HG02588 (cell line): ENCODE results near the gene HSPA1A.
A peak's percentile ranks its signal among the peaks of the same experiment; 100 is the strongest.

Experiments used
- ATAC-seq: cut with Tn5 transposase; IDR thresholded peaks from one replicate; pipeline ENCODE4 v1.9.1; 2021; ENCODE audit warnings: mild to moderate bottlenecking, moderate library complexity; ENCODE audit not compliant: unreplicated experiment

Gene HSPA1A

DNA sequence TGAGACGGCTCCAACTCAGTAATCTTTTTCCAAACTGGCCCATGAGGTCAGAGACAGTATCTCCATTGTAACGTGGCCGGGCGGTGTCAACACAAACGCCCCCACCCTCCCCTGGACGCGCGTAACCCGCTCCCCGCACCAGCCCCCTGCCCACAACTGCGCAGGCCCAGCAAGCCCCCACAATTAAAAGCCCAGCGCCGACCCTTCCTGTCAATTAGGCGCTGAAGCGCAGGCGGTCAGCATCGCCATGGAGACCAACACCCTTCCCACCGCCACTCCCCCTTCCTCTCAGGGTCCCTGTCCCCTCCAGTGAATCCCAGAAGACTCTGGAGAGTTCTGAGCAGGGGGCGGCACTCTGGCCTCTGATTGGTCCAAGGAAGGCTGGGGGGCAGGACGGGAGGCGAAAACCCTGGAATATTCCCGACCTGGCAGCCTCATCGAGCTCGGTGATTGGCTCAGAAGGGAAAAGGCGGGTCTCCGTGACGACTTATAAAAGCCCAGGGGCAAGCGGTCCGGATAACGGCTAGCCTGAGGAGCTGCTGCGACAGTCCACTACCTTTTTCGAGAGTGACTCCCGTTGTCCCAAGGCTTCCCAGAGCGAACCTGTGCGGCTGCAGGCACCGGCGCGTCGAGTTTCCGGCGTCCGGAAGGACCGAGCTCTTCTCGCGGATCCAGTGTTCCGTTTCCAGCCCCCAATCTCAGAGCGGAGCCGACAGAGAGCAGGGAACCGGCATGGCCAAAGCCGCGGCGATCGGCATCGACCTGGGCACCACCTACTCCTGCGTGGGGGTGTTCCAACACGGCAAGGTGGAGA lies at the start of gene HSPA1A, which contains the start of gene HSPA1L:
TSS of gene HSPA1A (plus strand) at position 519 of the 814 bp plus-strand sequence. CDS start at position 733, 214 bp downstream.
TSS of gene HSPA1L (minus strand) at position 259 of the 814 bp plus-strand sequence. CDS start 3,311 bp downstream, outside the sequence.
- ATAC-seq = peak; percentile 35

GRCh38 chr6:31765559-31765909 lies 49.8 kb upstream of the HSPA1A start:
- no peak for ATAC-seq

DNA sequence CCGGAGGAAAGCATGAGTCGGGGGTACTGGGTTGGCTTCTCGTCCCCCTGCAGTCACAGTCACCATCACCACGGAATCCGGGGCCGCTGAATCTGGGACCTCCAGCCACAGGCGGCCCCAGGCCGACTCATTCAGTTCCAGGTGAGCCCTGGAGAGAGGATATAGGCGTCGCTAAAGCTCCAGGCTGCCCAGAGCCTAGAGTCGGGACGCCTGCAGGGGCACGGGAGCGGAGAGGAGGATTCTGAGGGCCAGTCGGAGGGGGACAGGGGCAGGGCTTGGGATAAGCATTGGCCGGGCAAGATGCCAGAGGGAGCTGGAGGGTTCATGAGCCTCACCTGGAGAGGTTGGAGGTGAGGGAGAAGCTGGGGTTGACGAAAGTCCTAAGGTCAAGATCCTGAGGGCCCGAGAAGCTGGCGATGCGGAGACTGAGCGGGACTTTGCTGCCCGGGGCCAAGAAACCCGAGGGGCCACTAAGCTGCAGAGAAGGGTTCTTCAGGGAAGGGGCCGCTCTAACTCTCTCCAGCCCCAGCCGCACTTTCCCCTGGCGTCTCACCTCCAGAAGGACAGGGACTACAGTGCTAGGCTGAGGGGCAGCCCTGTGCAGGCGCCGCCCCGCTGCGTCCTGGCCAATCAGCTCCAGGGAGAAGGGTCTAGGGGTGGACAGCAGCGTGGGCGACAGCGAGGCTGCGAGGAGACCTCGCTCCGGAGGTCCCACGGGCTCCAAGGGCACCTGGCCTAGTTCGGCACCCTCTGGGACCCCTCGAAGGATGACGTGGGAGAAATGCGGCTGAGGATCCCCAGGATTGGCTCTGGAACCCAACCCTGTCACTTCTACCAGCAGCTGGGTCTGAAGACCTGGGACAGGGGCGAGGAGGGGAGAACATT lies 49.2 kb upstream of the HSPA1A start:
- ATAC-seq = no peak

DNA sequence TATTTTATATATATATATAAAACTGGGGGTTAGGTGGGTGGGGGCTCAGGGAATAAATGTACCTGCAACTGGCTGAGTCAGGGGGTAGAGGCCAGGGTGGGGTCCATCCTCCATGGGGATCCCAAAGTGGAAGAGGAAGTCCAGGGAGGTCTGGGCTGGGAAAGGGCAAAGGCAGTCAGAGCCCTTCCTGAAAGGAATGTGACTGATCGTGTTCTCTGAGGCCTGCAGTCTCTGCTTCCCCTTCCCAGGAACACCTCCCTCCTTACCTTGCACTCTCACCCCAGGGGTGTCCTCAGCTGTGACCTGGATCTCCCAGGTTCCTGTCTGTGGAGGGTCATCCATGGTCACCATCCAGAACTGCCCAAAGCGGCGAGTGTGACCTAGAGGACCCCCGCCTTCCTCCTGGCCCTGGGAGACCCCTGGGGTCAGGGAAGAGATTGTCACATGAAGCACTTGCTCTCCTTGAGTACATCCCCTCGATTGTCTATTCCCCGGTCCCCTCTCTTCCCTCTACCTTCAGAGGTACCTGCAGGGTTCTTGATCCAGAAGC lies 48.2 kb upstream of the HSPA1A start:
- no peak for ATAC-seq

GRCh38 chr6:31768363-31769257 lies 46.7 kb upstream of the HSPA1A start:
- ATAC-seq = no peak

DNA sequence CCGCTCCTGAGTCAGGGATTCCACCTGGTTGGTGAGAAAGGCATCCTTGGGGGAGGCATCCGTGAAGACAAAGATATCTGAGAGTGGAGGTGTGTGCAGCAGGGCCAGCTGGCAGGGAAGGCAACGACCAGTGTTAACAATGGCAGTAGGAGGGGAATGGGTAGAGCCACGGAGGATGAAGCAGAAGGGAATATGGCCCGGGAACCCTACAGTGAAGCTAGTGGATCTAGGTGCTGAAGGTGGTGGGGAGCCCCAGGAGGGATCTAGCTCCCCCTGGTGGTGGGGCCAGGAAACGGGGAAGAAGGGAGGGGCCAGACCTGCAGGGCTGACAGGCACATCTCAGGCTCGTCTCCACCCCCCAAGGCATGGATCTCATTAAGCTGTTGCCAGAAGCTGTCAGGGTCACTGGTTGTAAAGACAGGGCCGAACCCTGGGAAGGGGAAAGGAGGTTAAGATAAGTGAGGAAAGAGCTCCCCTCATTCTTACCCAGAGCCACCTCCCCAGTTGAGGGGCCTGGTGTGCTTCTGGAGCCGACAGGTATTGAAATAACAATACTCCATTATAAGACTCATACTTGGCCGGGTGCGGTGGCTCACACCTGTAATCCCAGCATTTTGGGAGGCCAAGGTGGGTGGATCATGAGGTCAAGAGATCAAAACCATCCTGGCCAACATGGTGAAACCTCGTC lies 45.5 kb upstream of the HSPA1A start:
- ATAC-seq = no peak

- ATAC-seq = no peak
Measured at GRCh38 chr6:31770860-31771259, 44.5 kb upstream of the HSPA1A start.

DNA sequence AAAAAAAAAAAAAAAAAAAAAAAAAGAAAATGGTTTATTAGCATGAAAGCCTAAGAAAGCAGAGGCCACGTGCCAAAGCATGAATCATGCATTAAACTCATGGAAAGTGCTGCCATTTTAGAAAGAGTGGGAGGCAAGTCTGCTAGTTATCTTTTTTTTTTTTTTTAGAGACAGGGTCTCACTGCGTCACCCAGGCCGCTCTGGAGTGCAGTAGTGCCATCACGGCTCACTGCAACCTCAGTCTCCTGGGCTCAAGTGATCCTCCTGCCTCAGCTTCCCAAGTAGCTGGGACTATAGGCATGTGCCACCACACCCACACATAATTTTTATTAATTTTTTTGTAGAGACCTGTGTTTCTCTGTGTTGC lies 43.4 kb upstream of the HSPA1A start:
- no peak for ATAC-seq

- ATAC-seq = no peak
Measured at GRCh38 chr6:31775184-31775583, 40.2 kb upstream of the HSPA1A start.

DNA sequence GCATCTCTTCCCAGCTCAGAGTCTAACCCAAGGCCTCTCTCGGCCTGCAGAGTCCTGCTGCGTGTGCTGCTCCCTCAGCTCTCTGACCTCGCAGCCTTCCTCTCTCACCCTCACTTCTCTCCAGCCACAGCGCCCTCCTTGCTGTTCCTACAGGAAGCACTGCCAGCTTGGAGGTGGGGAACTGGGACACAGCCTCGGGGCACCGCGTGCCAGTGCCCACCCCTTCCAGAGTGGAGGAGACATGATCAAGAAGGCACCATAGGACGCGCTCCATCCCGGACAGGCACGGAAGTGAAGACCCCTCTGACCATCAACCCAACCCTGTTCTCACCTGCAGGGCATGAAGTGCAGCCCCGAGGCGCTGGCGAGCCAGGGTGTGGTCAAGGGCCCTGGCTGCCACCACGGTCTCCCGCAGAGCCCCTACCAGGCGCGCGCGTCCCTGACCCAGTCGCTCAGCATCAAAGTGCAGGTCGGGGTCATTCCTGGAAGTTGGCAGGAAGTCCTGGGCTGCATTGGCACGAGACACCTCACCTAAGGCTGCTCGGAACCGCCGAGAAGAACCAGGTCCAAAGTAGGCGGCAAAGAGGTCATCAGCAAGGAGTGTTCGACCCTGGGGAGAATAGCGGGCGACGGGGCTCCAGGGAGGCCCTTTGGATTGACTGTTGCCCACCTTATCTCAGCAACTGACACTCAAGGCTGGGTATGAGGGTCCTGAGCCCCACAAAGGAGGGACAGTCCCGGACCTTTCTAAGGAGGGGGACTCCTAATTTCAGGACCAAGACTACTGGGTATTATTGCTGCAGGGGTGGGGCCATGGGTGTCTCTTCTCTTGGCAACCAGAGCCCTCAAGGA lies 39.5 kb upstream of the HSPA1A start:
- no peak for ATAC-seq

DNA sequence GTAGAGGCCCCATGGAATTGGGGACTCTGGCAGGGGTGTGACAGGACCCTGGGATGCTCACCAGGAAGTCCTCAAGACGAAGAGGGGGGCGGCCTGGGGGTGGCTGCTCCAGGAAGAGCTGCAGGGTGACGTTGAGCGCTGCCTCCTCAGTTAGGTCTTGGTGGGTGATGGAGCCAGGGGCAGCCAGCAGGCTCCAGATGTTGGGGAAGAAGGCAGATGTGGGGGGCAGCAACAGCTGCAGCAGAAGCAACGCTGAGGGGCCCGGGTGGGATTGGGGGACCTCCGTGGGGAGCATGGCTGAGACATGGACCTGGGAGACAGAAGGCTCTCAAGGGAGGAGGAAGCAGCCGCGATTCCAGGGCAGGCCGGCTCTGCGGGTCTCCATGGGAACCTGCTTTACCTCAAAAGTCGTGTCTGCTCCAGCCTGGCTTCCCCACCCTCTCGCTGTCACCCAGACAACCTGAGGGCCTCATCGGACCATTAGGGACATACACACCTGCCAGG lies 38.8 kb upstream of the HSPA1A start:
- peak; percentile 7 for ATAC-seq

DNA sequence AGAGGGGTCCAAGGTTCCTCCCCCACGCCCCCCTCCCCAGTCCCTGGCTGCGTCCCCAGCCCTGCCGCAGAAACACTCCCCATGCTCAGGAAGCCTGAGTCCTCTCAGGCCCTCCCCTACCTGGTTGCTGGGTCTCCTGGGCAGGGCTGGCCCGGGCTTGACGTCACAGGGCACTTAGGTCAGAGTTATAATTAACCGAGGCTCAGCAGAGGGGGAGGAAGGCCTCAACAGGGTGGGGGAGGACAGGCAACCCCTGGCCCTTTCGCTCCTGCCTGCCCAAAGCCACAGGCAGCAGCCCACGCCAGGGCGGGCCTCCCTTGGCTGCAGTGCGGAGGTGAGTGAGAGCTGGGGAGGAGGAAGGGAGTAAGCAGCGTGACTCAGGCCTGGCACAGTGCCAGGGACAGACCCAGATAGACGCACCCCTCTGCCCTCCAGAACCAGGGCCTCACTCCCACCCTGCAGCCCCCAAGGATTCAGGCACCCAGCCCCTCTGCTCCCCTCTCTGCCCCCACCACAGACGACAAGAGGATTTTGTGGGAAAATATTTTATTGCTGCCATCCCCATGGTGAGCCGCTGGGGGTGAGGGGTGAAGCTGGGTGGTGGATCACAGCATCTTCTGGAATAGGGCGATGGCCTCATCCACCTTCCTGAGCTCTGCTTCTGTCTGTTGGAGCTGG lies 38.2 kb upstream of the HSPA1A start, which contains the start of gene VWA7:
TSS of gene VWA7 (minus strand) at position 340 of the 678 bp plus-strand sequence. CDS start 549 bp downstream, outside the sequence.
- peak; percentile 72 for ATAC-seq

GRCh38 chr6:31777667-31778050 lies 37.7 kb upstream of the HSPA1A start:
- ATAC-seq = no peak

DNA sequence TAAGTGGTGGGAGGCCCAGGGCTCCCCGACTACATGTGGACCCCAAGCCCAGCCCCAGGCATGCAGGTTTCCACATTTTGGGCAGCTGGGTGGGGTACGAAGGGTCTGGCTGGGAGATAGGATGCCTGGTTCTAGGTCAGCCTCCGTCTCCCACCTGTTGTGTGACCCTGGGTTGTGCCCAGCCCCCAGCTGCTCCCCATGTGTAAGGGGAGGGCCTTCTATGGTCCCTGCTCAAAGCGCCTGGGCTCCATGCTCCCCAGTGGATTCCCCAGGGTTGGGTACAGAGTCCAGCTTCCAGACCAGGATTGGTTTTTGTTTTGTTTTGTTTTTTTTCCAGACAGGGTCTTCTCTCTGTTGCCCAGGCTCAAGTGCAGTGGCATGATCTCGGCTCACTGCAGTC lies 37.1 kb upstream of the HSPA1A start:
- ATAC-seq = no peak

- ATAC-seq = no peak
Measured at GRCh38 chr6:31778999-31779885, 36.1 kb upstream of the HSPA1A start.

GRCh38 chr6:31779908-31780307 lies 35.4 kb upstream of the HSPA1A start:
- ATAC-seq = no peak
